ENCODE results near the gene IGFLR1. TPM values are rescaled to one million over a fixed set of nuclear protein-coding genes. Genes with fewer than 3 reads are reported as not detected.

IGFLR1 gene
- polyA plus RNA-seq, 1 of the 3 experiments (the other 2 are of a cell fraction) = 5.6 TPM

DNA sequence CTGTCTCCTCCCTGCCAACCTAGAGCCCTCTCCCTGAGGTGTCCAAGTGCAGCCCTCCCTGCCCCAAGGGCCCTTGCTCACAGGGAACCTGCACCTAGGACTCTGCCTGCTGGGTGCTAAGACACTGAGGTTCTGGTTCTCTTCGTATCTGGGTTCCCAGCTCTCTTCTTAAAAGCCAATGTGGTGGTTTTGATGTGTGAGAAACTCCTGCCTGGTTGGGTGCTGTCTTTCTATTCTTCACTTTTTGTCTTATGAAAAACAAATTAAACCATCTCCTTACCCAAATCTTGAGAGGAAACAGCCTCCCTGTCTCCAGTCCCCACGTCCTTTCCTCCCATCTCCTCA lies 28.8 kb downstream of the IGFLR1 start:
- peaks cover 5 to 13% of the 10 kb centered on the region in 2 experiments; a peak in 2 of 4 replicates for H3K4me1 ChIP-seq (ENCODE audit: control insufficient read depth in 1 of 2, insufficient read depth in 2 of 2, low read depth in 1 of 2, low read length in 1 of 2)
- no peaks in the 10 kb centered on the region; the same call in 1 of the 2 replicates for H4K20me1 ChIP-seq (ENCODE audit: insufficient read depth)
- no peak for DNase-seq
- H2AFZ ChIP-seq (ENCODE audit: low read depth) = no peak overlapping the region
- ChIA-PET CTCF (interaction anchor here (0.7 to 2.6 kb wide), 3 partner anchors 19 to 510 kb away, joined by 3 to 7 read pairs (median 4); no protein-coding TSS in a partner anchor), POLR2A (interaction anchor here (2.0 kb wide), 1 partner anchor 11 kb away, joined by 7 read pairs; no protein-coding TSS in a partner anchor)
- peaks cover 4% of the 10 kb centered on the region for H3K79me2 ChIP-seq (ENCODE audit: insufficient read depth)
- H3K9me2 ChIP-seq = no peaks in the 10 kb centered on the region
- H3K27ac ChIP-seq (ENCODE audit: low read depth in 2 of 2, low read length in 1 of 2) = no peak overlapping the region
- no peak for TF ChIP-seq MXI1 (IDR thresholded peaks at IDR 0.05; ENCODE audit: low read depth, low read length)
- TF ChIP-seq TEAD4 (IDR thresholded peaks at IDR 0.05; ENCODE audit: borderline replicate concordance, insufficient read depth) = no peak
- TF ChIP-seq, protein P1, sequence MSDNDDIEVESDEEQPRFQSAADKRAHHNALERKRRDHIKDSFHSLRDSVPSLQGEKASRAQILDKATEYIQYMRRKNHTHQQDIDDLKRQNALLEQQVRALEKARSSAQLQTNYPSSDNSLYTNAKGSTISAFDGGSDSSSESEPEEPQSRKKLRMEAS (IDR thresholded peaks at IDR 0.05; ENCODE audit: low read depth) = no peak
- TF ChIP-seq, protein P2, sequence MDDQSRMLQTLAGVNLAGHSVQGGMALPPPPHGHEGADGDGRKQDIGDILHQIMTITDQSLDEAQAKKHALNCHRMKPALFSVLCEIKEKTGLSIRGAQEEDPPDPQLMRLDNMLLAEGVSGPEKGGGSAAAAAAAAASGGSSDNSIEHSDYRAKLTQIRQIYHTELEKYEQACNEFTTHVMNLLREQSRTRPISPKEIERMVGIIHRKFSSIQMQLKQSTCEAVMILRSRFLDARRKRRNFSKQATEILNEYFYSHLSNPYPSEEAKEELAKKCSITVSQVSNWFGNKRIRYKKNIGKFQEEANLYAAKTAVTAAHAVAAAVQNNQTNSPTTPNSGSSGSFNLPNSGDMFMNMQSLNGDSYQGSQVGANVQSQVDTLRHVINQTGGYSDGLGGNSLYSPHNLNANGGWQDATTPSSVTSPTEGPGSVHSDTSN (IDR thresholded peaks at IDR 0.05) = no peak
- TF ChIP-seq, protein P3, sequence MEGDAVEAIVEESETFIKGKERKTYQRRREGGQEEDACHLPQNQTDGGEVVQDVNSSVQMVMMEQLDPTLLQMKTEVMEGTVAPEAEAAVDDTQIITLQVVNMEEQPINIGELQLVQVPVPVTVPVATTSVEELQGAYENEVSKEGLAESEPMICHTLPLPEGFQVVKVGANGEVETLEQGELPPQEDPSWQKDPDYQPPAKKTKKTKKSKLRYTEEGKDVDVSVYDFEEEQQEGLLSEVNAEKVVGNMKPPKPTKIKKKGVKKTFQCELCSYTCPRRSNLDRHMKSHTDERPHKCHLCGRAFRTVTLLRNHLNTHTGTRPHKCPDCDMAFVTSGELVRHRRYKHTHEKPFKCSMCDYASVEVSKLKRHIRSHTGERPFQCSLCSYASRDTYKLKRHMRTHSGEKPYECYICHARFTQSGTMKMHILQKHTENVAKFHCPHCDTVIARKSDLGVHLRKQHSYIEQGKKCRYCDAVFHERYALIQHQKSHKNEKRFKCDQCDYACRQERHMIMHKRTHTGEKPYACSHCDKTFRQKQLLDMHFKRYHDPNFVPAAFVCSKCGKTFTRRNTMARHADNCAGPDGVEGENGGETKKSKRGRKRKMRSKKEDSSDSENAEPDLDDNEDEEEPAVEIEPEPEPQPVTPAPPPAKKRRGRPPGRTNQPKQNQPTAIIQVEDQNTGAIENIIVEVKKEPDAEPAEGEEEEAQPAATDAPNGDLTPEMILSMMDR (IDR thresholded peaks at IDR 0.05) = no peak
- TF ChIP-seq, protein P4, sequence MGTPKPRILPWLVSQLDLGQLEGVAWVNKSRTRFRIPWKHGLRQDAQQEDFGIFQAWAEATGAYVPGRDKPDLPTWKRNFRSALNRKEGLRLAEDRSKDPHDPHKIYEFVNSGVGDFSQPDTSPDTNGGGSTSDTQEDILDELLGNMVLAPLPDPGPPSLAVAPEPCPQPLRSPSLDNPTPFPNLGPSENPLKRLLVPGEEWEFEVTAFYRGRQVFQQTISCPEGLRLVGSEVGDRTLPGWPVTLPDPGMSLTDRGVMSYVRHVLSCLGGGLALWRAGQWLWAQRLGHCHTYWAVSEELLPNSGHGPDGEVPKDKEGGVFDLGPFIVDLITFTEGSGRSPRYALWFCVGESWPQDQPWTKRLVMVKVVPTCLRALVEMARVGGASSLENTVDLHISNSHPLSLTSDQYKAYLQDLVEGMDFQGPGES (IDR thresholded peaks at IDR 0.05; ENCODE audit: low read depth, low read length) = no peak
- TF ChIP-seq RFX5 (IDR thresholded peaks at IDR 0.05; ENCODE audit: low read length) = no peak
- TF ChIP-seq, protein P5, sequence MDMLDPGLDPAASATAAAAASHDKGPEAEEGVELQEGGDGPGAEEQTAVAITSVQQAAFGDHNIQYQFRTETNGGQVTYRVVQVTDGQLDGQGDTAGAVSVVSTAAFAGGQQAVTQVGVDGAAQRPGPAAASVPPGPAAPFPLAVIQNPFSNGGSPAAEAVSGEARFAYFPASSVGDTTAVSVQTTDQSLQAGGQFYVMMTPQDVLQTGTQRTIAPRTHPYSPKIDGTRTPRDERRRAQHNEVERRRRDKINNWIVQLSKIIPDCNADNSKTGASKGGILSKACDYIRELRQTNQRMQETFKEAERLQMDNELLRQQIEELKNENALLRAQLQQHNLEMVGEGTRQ (IDR thresholded peaks at IDR 0.05; ENCODE audit: borderline replicate concordance, low read depth, low read length) = no peak
- no peaks in the 10 kb centered on the region for H3K27me3 ChIP-seq (ENCODE audit: insufficient read depth)
- no peak overlapping the region for H3K9ac ChIP-seq
- no peak overlapping the region for H3K4me2 ChIP-seq
- no peak overlapping the region for H3K4me3 ChIP-seq (ENCODE audit: low read depth in 2 of 2, low read length in 1 of 2)
- H3F3A ChIP-seq (replicated peaks; ENCODE audit: insufficient read depth) = peaks cover 6% of the 10 kb centered on the region
- no peaks in the 10 kb centered on the region for H3K9me3 ChIP-seq
- no peaks in the 10 kb centered on the region for H3K36me3 ChIP-seq (replicated peaks in 1 of 2; ENCODE audit: control insufficient read depth in 1 of 2, insufficient read depth in 2 of 2, low read length in 1 of 2)
- WGBS (ENCODE audit: low lambda C conversion rate) = 57% methylated on average over 2 of the region's 2 CpGs
